ENCODE measurements around the gene ENDOD1.

Gene ENDOD1

GRCh38 chr11:95175818-95176380, 86.3 kb downstream of the ENDOD1 start:
- no peak for DNase-seq (ENCODE audit: low spot score)
